ENCODE measurements around the gene JAKMIP2.

The JAKMIP2 gene

DNA sequence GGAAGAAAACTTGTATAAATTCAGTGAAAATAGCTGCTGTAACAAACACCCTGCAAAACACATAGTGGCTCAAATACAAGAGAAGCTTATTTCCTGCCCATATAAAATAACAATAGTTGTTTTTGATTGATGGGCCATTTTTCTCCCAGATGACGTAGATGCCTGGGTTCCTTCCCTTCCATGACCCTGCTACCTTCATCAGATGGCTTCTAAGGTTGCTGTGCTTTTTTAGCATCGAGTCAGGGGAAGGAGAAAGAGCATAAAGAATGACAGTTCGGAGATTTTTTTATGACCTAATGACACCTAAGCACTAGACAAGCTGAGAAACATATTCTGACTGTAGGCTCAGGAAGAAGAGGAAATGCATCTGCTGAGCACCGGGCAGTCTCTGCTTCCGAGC lies 238.0 kb downstream of the JAKMIP2 start:
- DNase-seq = no peak

DNA sequence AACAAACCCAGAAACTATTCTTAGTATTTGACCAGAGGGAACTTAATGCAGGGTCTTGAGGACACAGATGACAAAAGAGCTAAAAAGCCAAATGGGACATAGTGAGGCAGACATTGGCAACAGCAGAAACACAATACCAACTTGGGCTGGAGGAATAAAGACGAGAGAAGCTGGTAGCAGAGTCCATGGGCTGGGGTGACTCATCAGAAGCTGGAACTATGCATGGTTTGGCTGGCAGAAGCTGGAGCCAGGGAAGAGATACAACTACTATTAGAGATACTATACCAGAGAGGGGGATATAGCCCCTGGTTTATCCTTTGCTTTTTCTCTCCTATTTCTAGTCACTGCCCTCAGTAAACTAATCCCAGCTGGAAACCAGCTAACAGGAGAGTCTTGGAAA lies 243.5 kb downstream of the JAKMIP2 start:
- DNase-seq = no peak

DNA sequence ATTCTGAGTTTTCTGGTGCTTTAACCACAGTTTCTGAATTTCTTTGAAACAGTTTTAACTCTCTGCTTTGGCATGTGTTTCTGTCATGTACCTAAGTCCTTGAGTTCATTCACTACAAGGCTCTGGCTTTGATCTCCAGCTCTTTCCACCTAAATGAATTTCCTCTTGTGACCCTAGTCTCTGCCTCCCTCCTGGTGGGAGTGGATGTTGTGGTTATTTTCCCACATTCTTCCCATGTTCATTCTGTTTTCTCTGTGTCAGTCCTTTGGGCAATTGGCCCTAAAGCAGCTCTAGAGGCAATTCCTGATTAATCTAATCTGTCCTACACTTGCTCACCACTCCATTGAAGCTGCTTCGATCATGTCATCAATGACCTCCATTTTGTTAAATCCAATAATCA lies 244.3 kb downstream of the JAKMIP2 start:
- no peak for DNase-seq
